Measurements from ENCODE around the gene ASB11.

GRCh38 chrX:15245896-15246295, 69.5 kb downstream of the ASB11 start:
- TF ChIP-seq CTCF (IDR thresholded peaks at IDR 0.05) = no peak
- no peak for TF ChIP-seq POLR2A (IDR thresholded peaks at IDR 0.05; ENCODE audit: low read depth)
